AG04450 (cell line): ENCODE data around the gene CDH13. TPM values are rescaled to one million over a fixed set of nuclear protein-coding genes. Genes with fewer than 3 reads are reported as not detected.

Source experiments
- CTCF ChIA-PET: fragments of 300-600, 350-600 bp; formaldehyde crosslinking; extraction: SDS; loops from one replicate; lab custom pipeline; 2022; ENCODE audit warnings: antibody characterized with exemption, inconsistent platforms; lab: Charles Lee
- POLR2A ChIA-PET: fragments of 350-600 bp; formaldehyde crosslinking; extraction: SDS; loops from one replicate; lab custom pipeline; 2021; ENCODE audit warnings: antibody characterized with exemption, inconsistent platforms; lab: Yijun Ruan, JAX
- DNase-seq: peaks from one replicate; pipeline ENCODE4 v3.0.0-alpha.2; 2011; ENCODE audit warnings: low read depth, low spot score
- H3K27ac ChIP-seq: one replicate; pipeline ENCODE4 v1.5.1; 2012; ENCODE audit warnings: low read depth, low read length, control low read depth
- H3K27me3 ChIP-seq: one replicate; pipeline ENCODE4 v1.6.0; 2012; ENCODE audit warnings: low read length; ENCODE audit not compliant: control insufficient read depth, insufficient read depth
- H3K4me3 ChIP-seq: 2 replicates; pipeline ENCODE4 v1.5.1; 2011; ENCODE audit warnings: mild to moderate bottlenecking, low read depth, low read length, control low read depth
- H3K9me3 ChIP-seq: 2 replicates; pipeline ENCODE4 v1.5.1; 2012; ENCODE audit warnings: low read length; ENCODE audit not compliant: control insufficient read depth, insufficient read depth
- polyA plus RNA-seq: library from polyadenylated mRNA; depleted of rRNA; stranded (reverse); fragments of >200 nt; gene quantifications from 2 replicates; pipeline ENCODE4 v1.2.3, GENCODE V29; 2011
- TF ChIP-seq, protein P1 (sequence below): IDR thresholded peaks from 2 replicates; pipeline ENCODE4 v1.5.1; 2011; ENCODE audit warnings: low read depth, low read length, control low read depth, inconsistent platforms

CDH13 gene
- polyA plus RNA-seq, 1 experiment, result 55.0 TPM

DNA sequence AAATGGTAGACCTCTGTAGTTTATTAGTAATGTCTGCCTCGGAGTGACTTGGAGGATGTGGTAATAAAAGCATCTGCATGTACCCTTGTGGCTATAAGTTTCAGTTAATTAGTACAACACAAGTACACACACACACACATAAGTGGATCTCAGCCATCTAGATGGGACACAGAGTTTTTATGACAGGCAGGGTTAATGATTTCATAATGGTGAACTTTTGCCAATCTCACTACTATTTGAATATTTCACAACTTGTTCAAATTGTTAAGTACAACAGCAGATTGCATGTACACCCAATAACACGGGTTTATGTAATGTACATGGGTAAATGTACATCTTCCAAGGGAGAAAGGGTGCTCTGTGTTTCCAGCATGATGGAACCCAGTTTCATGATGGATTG is 669.7 kb downstream of the CDH13 start:
- TF ChIP-seq, protein P1, sequence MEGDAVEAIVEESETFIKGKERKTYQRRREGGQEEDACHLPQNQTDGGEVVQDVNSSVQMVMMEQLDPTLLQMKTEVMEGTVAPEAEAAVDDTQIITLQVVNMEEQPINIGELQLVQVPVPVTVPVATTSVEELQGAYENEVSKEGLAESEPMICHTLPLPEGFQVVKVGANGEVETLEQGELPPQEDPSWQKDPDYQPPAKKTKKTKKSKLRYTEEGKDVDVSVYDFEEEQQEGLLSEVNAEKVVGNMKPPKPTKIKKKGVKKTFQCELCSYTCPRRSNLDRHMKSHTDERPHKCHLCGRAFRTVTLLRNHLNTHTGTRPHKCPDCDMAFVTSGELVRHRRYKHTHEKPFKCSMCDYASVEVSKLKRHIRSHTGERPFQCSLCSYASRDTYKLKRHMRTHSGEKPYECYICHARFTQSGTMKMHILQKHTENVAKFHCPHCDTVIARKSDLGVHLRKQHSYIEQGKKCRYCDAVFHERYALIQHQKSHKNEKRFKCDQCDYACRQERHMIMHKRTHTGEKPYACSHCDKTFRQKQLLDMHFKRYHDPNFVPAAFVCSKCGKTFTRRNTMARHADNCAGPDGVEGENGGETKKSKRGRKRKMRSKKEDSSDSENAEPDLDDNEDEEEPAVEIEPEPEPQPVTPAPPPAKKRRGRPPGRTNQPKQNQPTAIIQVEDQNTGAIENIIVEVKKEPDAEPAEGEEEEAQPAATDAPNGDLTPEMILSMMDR, result no peak
- no peak overlapping the region for H3K4me3 ChIP-seq
- ChIA-PET CTCF (no interaction called here), POLR2A (no interaction called here)
- no peaks in the 10 kb centered on the region for H3K9me3 ChIP-seq
- DNase-seq, result no peak
- H3K27ac ChIP-seq, result no peak overlapping the region
- H3K27me3 ChIP-seq, result no peaks in the 10 kb centered on the region

DNA sequence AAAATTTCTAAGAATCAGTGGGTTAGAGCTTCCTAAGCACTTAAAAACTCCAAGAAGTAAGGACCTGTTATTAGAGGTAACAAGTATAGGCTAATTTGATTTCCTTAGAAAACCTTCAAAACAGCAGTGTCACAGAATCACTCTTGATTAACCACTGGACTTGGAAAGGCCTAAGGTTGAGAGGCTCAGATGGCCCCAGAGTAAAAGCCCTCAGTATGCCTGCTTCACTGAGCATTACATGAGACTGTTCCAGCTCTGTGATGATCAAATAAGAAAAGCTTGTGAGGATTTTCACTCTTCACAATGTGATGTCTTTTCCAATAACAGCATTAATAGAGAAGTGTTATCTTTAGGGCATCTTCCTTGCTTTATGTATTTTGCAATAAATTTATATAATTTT is 671.8 kb downstream of the CDH13 start:
- Histone ChIP-seq H3K4me3 (no peak overlapping the region), H3K9me3 (no peaks in the 10 kb centered on the region), H3K27me3 (no peaks in the 10 kb centered on the region), H3K27ac (no peak overlapping the region)
- ChIA-PET CTCF (interaction anchor here (1.1 kb wide), 1 partner anchor 44 kb away, joined by 6 read pairs; no protein-coding TSS in a partner anchor), POLR2A (no interaction called here)
- TF ChIP-seq, protein P1, result no peak
- DNase-seq, result no peak

DNA sequence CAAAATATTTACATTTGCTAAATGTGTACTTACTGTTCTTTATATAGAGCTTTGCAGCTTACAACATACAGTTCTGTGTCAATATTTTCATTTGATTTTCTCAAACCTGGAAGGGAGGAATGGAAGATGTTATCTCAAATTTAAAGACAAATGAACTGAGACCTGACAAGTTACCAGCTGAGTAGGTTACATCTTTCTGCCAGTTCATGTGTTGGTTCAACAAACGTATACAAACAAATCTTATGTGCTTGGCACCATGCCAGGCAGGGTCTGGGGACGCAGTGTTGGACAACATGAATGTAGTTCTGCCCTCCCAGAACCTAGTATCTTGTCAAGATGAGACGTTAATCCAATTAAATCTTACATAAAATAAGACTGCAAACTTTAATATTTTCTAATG is 673.6 kb downstream of the CDH13 start:
- H3K27ac ChIP-seq, result no peak overlapping the region
- DNase-seq, result no peak
- no peak overlapping the region for H3K4me3 ChIP-seq
- no peaks in the 10 kb centered on the region for H3K27me3 ChIP-seq
- ChIA-PET POLR2A (no interaction called here), CTCF (no interaction called here)
- no peaks in the 10 kb centered on the region for H3K9me3 ChIP-seq
- TF ChIP-seq, protein P1, result no peak

DNA sequence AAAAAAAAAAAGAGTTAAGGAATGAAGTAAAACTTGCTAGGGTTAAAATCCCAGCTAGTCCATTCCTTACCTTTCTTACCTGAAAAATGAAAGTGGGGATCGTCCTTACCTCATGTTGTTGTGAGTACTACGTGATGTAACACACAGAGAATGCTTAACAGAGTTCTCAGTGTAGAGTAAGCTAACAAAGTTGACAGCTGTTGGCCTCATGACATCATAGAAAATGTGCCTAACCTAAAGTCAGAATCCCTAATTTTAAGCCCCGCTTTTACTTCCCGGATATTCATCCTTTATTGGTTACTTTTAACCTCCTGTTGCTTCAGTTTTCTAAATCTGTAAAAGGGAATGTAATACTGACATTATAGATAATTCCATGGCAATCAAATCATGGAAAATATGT is 675.2 kb downstream of the CDH13 start:
- Histone ChIP-seq H3K4me3 (no peak overlapping the region), H3K27me3 (no peaks in the 10 kb centered on the region), H3K27ac (no peak overlapping the region), H3K9me3 (no peaks in the 10 kb centered on the region)
- ChIA-PET CTCF (interaction anchor here (1.1 kb wide), 1 partner anchor 10 kb away, joined by 4 read pairs; no protein-coding TSS in a partner anchor), POLR2A (no interaction called here)
- no peak for DNase-seq
- TF ChIP-seq, protein P1, result no peak

DNA sequence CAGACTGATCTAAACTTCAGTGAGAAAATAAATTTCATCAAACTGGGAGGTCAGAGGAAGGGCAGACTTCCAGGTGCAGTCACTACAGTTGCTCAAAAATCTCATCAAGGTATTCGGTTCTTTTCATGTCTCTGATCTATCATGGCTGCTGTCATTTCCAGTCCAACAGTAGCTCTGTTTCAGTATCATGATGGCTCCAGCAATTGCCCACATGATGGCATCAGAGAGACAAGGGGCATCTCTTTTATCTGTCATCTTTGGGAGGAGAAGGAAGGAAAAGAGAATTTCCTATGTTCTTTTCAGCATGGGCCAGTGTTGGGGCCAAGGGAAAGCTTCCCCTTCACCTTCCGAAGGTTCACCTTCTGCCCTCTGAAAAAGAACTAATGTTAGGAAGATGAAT is 676.1 kb downstream of the CDH13 start:
- ChIA-PET POLR2A (no interaction called here), CTCF (interaction anchor here (1.1 kb wide), 1 partner anchor 10 kb away, joined by 4 read pairs; no protein-coding TSS in a partner anchor)
- H3K27me3 ChIP-seq, result no peaks in the 10 kb centered on the region

More for the DNA sequence above, 676.1 kb downstream of the CDH13 start:
- no peaks in the 10 kb centered on the region for H3K9me3 ChIP-seq
- TF ChIP-seq, protein P1, result no peak
- H3K4me3 ChIP-seq, result no peak overlapping the region
- no peak overlapping the region for H3K27ac ChIP-seq
- DNase-seq, result no peak
